MM.1S (cell line): ENCODE results near the gene EXOC3.
"Not testable (repeated sequence)": the region's sequence is repeated elsewhere in the genome, so short reads cannot be mapped to it uniquely, and the experiment has no call there.

ENCODE experiments used
- DNase-seq: peaks from one replicate; pipeline ENCODE4 v3.0.0-alpha.2; 2015
- H2AFZ ChIP-seq: fragments of 300-600 bp; sonication (generic); 2 replicates; pipeline ENCODE4 v1.6.0; 2016; ENCODE audit warnings: antibody characterized with exemption, low read length
- H3F3A ChIP-seq: fragments of 300-600 bp; sonication (generic); 2 replicates; pipeline ENCODE4 v1.6.1; 2016; ENCODE audit warnings: mild to moderate bottlenecking, antibody characterized with exemption, low read length, moderate library complexity, mixed read lengths; ENCODE audit not compliant: insufficient read depth
- H3K27ac ChIP-seq: fragments of 300-600 bp; sonication (generic); 2 replicates; pipeline ENCODE4 v1.5.1; 2016; ENCODE audit warnings: mild to moderate bottlenecking, low read length
- H3K27me3 ChIP-seq: fragments of 300-600 bp; sonication (generic); replicated peaks from 2 replicates; pipeline ENCODE4 v1.6.0; 2016; ENCODE audit warnings: low read length; ENCODE audit not compliant: insufficient read depth
- H3K36me3 ChIP-seq: fragments of 300-600 bp; sonication (generic); replicated peaks from 2 replicates; pipeline ENCODE4 v1.6.1; 2016; ENCODE audit warnings: mild to moderate bottlenecking, low read length, mixed read lengths; ENCODE audit not compliant: insufficient read depth
- H3K4me1 ChIP-seq: fragments of 300-600 bp; sonication (generic); 2 replicates; pipeline ENCODE4 v1.6.1; 2016; ENCODE audit warnings: low read length, mixed read lengths
- H3K4me2 ChIP-seq: fragments of 300-600 bp; sonication (generic); 2 replicates; pipeline ENCODE4 v1.6.0; 2016; ENCODE audit warnings: low read depth, low read length
- H3K4me3 ChIP-seq: fragments of 300-600 bp; sonication (generic); 2 replicates; pipeline ENCODE4 v1.5.1; 2016; ENCODE audit warnings: low read length, mixed read lengths
- H3K79me2 ChIP-seq: fragments of 300-600 bp; sonication (generic); 2 replicates; pipeline ENCODE4 v1.6.1; 2016; ENCODE audit warnings: mixed run types, low read length, mixed read lengths
- H3K9ac ChIP-seq: fragments of 300-600 bp; sonication (generic); 2 replicates; pipeline ENCODE4 v1.6.1; 2016; ENCODE audit warnings: low read length, mixed read lengths
- H3K9me2 ChIP-seq: fragments of 300-600 bp; sonication (generic); replicated peaks from 2 replicates; pipeline ENCODE4 v1.6.1; 2016; ENCODE audit warnings: mild to moderate bottlenecking, low read length, mixed read lengths; ENCODE audit not compliant: insufficient read depth
- H3K9me3 ChIP-seq: fragments of 300-600 bp; sonication (generic); replicated peaks from 2 replicates; pipeline ENCODE4 v1.6.1; 2016; ENCODE audit warnings: mild to moderate bottlenecking, low read length, mixed read lengths; ENCODE audit not compliant: insufficient read depth
- H4K20me1 ChIP-seq: fragments of 300-600 bp; sonication (generic); 2 replicates; pipeline ENCODE4 v1.6.1; 2016; ENCODE audit warnings: mild to moderate bottlenecking, low read length, moderate library complexity, mixed read lengths; ENCODE audit not compliant: insufficient read depth
- CTCF ChIP-seq: fragments of 300-600 bp; sonication (generic); IDR thresholded peaks from 2 replicates; pipeline ENCODE4 v1.5.1; 2016; ENCODE audit warnings: antibody characterized with exemption, low read length, mixed read lengths
- EZH2 ChIP-seq: fragments of 300-600 bp; sonication (generic); optimal IDR thresholded peaks from 2 replicates; pipeline ENCODE3; 2017; ENCODE audit warnings: low read depth, mild to moderate bottlenecking, antibody characterized with exemption, low read length, mixed read lengths
- EZH2phosphoT487 ChIP-seq: fragments of 300-600 bp; sonication (generic); IDR thresholded peaks from 2 replicates; pipeline ENCODE4 v1.6.1; 2018; ENCODE audit warnings: antibody characterized with exemption, low read length

Gene EXOC3

GRCh38 chr5:395156-395920 is 47.6 kb upstream of the EXOC3 start:
- Histone ChIP-seq H3K9ac (no peak overlapping the region), H4K20me1 (no peaks in the 10 kb centered on the region), H3K4me2 (no peak overlapping the region), H3K27me3 (peaks cover 12% of the 10 kb centered on the region), H3K4me1 (no peaks in the 10 kb centered on the region), H3K4me3 (no peak overlapping the region), H3K27ac (no peak overlapping the region), H3K36me3 (no peaks in the 10 kb centered on the region), H2AFZ (no peak overlapping the region), H3F3A (no peaks in the 10 kb centered on the region), H3K9me3 (no peaks in the 10 kb centered on the region), H3K9me2 (no peaks in the 10 kb centered on the region), H3K79me2 (no peaks in the 10 kb centered on the region)
- TF ChIP-seq CTCF (no peak), EZH2 (no peak)
- no peak for DNase-seq

GRCh38 chr5:395921-396530 is 47.0 kb upstream of the EXOC3 start:
- DNase-seq, result no peak
- no peak for TF ChIP-seq EZH2
- TF ChIP-seq EZH2phosphoT487, result no peak
- no peak for TF ChIP-seq CTCF
- H3K27ac ChIP-seq, result no peak overlapping the region
- no peaks in the 10 kb centered on the region for H4K20me1 ChIP-seq
- no peak overlapping the region for H2AFZ ChIP-seq
- no peaks in the 10 kb centered on the region for H3K9me2 ChIP-seq
- no peaks in the 10 kb centered on the region for H3K79me2 ChIP-seq
- H3K9me3 ChIP-seq, result no peaks in the 10 kb centered on the region
- no peaks in the 10 kb centered on the region for H3F3A ChIP-seq
- H3K4me3 ChIP-seq, result no peak overlapping the region
- peaks cover 17% of the 10 kb centered on the region for H3K27me3 ChIP-seq
- no peak overlapping the region for H3K4me2 ChIP-seq
- H3K9ac ChIP-seq, result no peak overlapping the region
- H3K36me3 ChIP-seq, result no peaks in the 10 kb centered on the region
- H3K4me1 ChIP-seq, result no peaks in the 10 kb centered on the region

GRCh38 chr5:396531-396961 is 46.4 kb upstream of the EXOC3 start:
- DNase-seq, result no peak
- no peak overlapping the region for H3K4me2 ChIP-seq

DNA sequence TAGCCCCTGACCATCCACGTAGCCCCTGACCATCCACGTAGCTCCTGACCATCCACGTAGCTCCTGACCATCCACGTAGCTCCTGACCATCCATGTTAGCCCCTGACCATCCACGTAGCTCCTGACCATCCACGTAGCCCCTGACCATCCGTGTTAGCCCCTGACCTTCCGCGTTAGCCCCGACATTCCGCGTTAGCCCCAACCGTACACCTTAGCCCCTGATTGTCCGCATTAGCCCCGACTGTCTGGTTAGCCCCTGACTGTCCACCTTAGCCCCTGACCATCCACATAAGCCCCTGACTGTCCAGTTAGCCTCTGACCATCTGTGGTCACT is 44.9 kb upstream of the EXOC3 start:
- not testable (repeated sequence) for H3K4me2 ChIP-seq, H2AFZ ChIP-seq, H4K20me1 ChIP-seq, H3K9me2 ChIP-seq, H3K9me3 ChIP-seq, H3K4me1 ChIP-seq, H3K79me2 ChIP-seq, DNase-seq, H3K27ac ChIP-seq, H3K4me3 ChIP-seq, H3K36me3 ChIP-seq, H3K9ac ChIP-seq, H3F3A ChIP-seq
- H3K27me3 ChIP-seq, result peaks cover 28% of the 10 kb centered on the region

More at GRCh38 chr5:396531-396961, 46.4 kb upstream of the EXOC3 start:
- no peaks in the 10 kb centered on the region for H3F3A ChIP-seq
- H3K27me3 ChIP-seq, result peaks cover 22% of the 10 kb centered on the region
- no peak overlapping the region for H2AFZ ChIP-seq
- no peaks in the 10 kb centered on the region for H3K79me2 ChIP-seq
- no peaks in the 10 kb centered on the region for H3K9me2 ChIP-seq
- no peaks in the 10 kb centered on the region for H3K9me3 ChIP-seq
- H3K27ac ChIP-seq, result no peak overlapping the region
- H4K20me1 ChIP-seq, result no peaks in the 10 kb centered on the region
- no peaks in the 10 kb centered on the region for H3K36me3 ChIP-seq
- H3K9ac ChIP-seq, result no peak overlapping the region
- H3K4me1 ChIP-seq, result no peaks in the 10 kb centered on the region
- no peak overlapping the region for H3K4me3 ChIP-seq
- TF ChIP-seq EZH2phosphoT487 (no peak), CTCF (no peak), EZH2 (no peak)
